Heart left ventricle (tissue), 16 donors: Measurements from ENCODE around the gene CDK19. TPM values are rescaled to one million over a fixed set of nuclear protein-coding genes. Genes with fewer than 3 reads are reported as not detected.

ENCODE experiments used
- ATAC-seq, 4 donors: fragments of 200-7000 bp; cut with Tn5 transposase; one replicate each; pipeline ENCODE4 v1.9.1; 2020 to 2022; ENCODE audit warnings: moderate library complexity in 4 of 4, mild to moderate bottlenecking in 3 of 4, moderate number of reproducible peaks in 1 of 4
- DNase-seq, 5 donors: peaks; one replicate each; pipeline ENCODE4 v3.0.0-alpha.2; 2020
- H3K27ac ChIP-seq, 12 donors: fragments of 200-600 bp; sonication (generic) in 4 of 12; one replicate each; pipeline versions ENCODE4 v1.5.0 to v1.8.0; 2016 to 2022; ENCODE audit warnings: mild to moderate bottlenecking in 2 of 12
- H3K27me3 ChIP-seq, 9 donors: fragments of 200-600 bp; sonication (generic) in 2 of 9; one replicate each; pipeline versions ENCODE4 v1.5.1 to v1.8.0; 2016 to 2022; ENCODE audit warnings: mild to moderate bottlenecking in 3 of 9
- H3K36me3 ChIP-seq, 9 donors: fragments of 200-600 bp; sonication (generic) in 2 of 9; one replicate each; pipeline versions ENCODE4 v1.5.0 to v1.8.0; 2018 to 2022; ENCODE audit warnings: mild to moderate bottlenecking in 2 of 9
- H3K4me1 ChIP-seq, 12 donors: fragments of 200-600 bp; sonication (generic) in 4 of 12; one replicate each; pipeline versions ENCODE4 v1.5.0 to v1.8.0; 2016 to 2022; ENCODE audit warnings: mild to moderate bottlenecking in 3 of 12
- H3K4me3 ChIP-seq, 12 donors: fragments of 200-600 bp; sonication (generic) in 4 of 12; one replicate each; pipeline versions ENCODE4 v1.5.0 to v1.8.0; 2017 to 2022; ENCODE audit warnings: mild to moderate bottlenecking in 9 of 12, moderate library complexity in 4 of 12
- H3K9me3 ChIP-seq, 12 donors: fragments of 200-600 bp; sonication (generic) in 4 of 12; one replicate each; pipeline versions ENCODE4 v1.5.0 to v1.8.0; 2016 to 2022; ENCODE audit warnings: mild to moderate bottlenecking in 1 of 12
- CTCF ChIP-seq, 12 donors: fragments of 200-600 bp; sonication (generic) in 4 of 12; IDR thresholded peaks; one replicate each; pipeline versions ENCODE4 v1.5.0 to v1.8.0; 2018 to 2022; ENCODE audit warnings: antibody characterized with exemption in 12 of 12, mild to moderate bottlenecking in 5 of 12
- POLR2A ChIP-seq, 2 donors: fragments of 450-650 bp; IDR thresholded peaks; one replicate each; pipeline ENCODE4 v1.6.1; 2017; ENCODE audit warnings: antibody characterized with exemption in 2 of 2, mild to moderate bottlenecking in 2 of 2, moderate library complexity in 2 of 2
- WGBS, 4 donors: extraction: QIAGEN DNeasy Blood & Tissue Kit in 2 of 4; methylation state at CpG; one replicate each; pipeline versions ENCODE4 v1.1.5 to v1.1.7; 2013 to 2018; 5-methylcytosine and 5-hydroxymethylcytosine counted together
- intact Hi-C, 10 donors: fragments of 100-400 bp; cut with DNase I; formaldehyde crosslinking; loops; one replicate each; pipeline versions ENCODE4 v1.11.1 to v1.14.2; 2022
- polyA plus RNA-seq, 2 donors: library from polyadenylated mRNA; stranded (reverse); fragments of 200-250 nt; gene quantifications; one replicate each; pipeline ENCODE4 v1.2.3, GENCODE V29; 2013
- total RNA-seq, 9 donors: library from RNA; depleted of rRNA in 2 of 9; stranded (reverse); fragments of >200 nt in 2 of 9; fragmentation: NEBNext Ultra II Directional in 3 of 9; extraction: Animal tissue kit (Norgen Biotek cat#: 25700) in 3 of 9; gene quantifications; one replicate each; pipeline versions ENCODE4 v1.1.0 to v1.2.4, GENCODE V29; 2016 to 2023
- donor health status: ischemic (EF 13 %, LVEDD 7.1; RV severe dilation, severe dysfunction).
- donor health status: healthy with polysubstance abuse.
- donor health status: DM: no; HTN: yes; CAD: no.
- donor health status: DM: no; HTN: no; CAD: no.
- donor health status: ischemic (EF 25% LVEDD 6.9; RV normal size, moderate dysfunction).
- donor health status: ischemic (EF 25% LVEDD 5.7; RV mildly dilated, moderate dysfunction).
- donor health status: healthy.
- donor health status: DM: yes; HTN: yes; CAD: no.
- donor health status: ischemic (EF 35%, LVEDD 5.7; RV mildly dilated, moderate dysfunction).
- donor health status: nonischemic (EF 11% LVEDD 7.7; RV severe dilation, severe dysfunction).
- donor health status: DM: yes; HTN: yes; CAD: no.
- donor health status: PGD.
- donor health status: ischemic (EF 29% LVEDD 5.4; RV normal size, mild dysfunction).
- donor health status: nonischemic (EF 23%, LVEDD 6.1; RV moderate dilation, normal function).

The CDK19 gene
- total and polyA plus RNA-seq, 11 donors: 3.8 to 16.3 (median 8.3) TPM

GRCh38 chr6:110693296-110693695, 122.0 kb downstream of the CDK19 start:
- WGBS, 4 donors: 93 to 97% (median 96%) methylated on average over 3 of the region's 3 CpGs

GRCh38 chr6:110690916-110691315, 124.4 kb downstream of the CDK19 start:
- no peak overlapping the region for H3K27ac ChIP-seq

More at GRCh38 chr6:110693296-110693695, 122.0 kb downstream of the CDK19 start:
- Histone ChIP-seq H3K27me3 (no peaks in the 10 kb centered on the region), H3K9me3 (peaks cover 0 to 11% (median 0%) of the 10 kb centered on the region in 12 donors), H3K27ac (no peak overlapping the region), H3K4me3 (no peak overlapping the region), H3K4me1 (peaks cover 0 to 13% (median 0%) of the 10 kb centered on the region in 12 donors), H3K36me3 (no peaks in the 10 kb centered on the region)
- TF ChIP-seq POLR2A (IDR thresholded peaks at IDR 0.05) (no peak), CTCF (IDR thresholded peaks at IDR 0.05) (no peak)
- intact Hi-C loops: no loop called here
- ATAC-seq: no peak
- no peak for DNase-seq

GRCh38 chr6:110690106-110690654, 125.1 kb downstream of the CDK19 start:
- intact Hi-C loops: no loop called here
- TF ChIP-seq POLR2A (IDR thresholded peaks at IDR 0.05) (no peak), CTCF (IDR thresholded peaks at IDR 0.05) (no peak)
- H3K27ac ChIP-seq: no peak overlapping the region
- DNase-seq: no peak
- WGBS, 4 donors: 82 to 92% (median 85%) methylated on average over 2 to 3 of the region's 3 CpGs
- peaks cover 0 to 6% (median 0%) of the 10 kb centered on the region in 12 donors for H3K9me3 ChIP-seq
- H3K36me3 ChIP-seq: no peaks in the 10 kb centered on the region
- H3K4me1 ChIP-seq: peaks cover 0 to 30% (median 0%) of the 10 kb centered on the region in 12 donors
- ATAC-seq: no peak
- H3K4me3 ChIP-seq: no peak overlapping the region
- no peaks in the 10 kb centered on the region for H3K27me3 ChIP-seq

More at GRCh38 chr6:110690916-110691315, 124.4 kb downstream of the CDK19 start:
- no peak overlapping the region for H3K4me3 ChIP-seq
- H3K36me3 ChIP-seq: no peaks in the 10 kb centered on the region
- peaks cover 0 to 6% (median 0%) of the 10 kb centered on the region in 12 donors for H3K9me3 ChIP-seq
- DNase-seq (no peak), ATAC-seq (no peak)
- intact Hi-C loops: no loop called here
- no peak for TF ChIP-seq CTCF (IDR thresholded peaks at IDR 0.05)
- TF ChIP-seq POLR2A (IDR thresholded peaks at IDR 0.05): no peak
- H3K4me1 ChIP-seq: peaks cover 0 to 30% (median 0%) of the 10 kb centered on the region in 12 donors
- no peaks in the 10 kb centered on the region for H3K27me3 ChIP-seq
- WGBS, 4 donors: 85 to 97% (median 96%) methylated on average over 5 of the region's 5 CpGs

GRCh38 chr6:110689275-110689935, 125.9 kb downstream of the CDK19 start:
- WGBS, 4 donors: 74 to 82% (median 76%) methylated on average over 3 to 6 of the region's 6 CpGs
- H3K4me1 ChIP-seq: peaks cover 0 to 30% (median 0%) of the 10 kb centered on the region in 12 donors
- intact Hi-C loops: loop anchor here in 4 of 10 donors (5.0 to 10.0 kb wide), 2 partner anchors 125 to 188 kb away; partner anchors contain the start of gene CDK19 (in 3 of the 4)
- TF ChIP-seq POLR2A (IDR thresholded peaks at IDR 0.05) (no peak), CTCF (IDR thresholded peaks at IDR 0.05) (no peak)
- no peaks in the 10 kb centered on the region for H3K36me3 ChIP-seq
- no peak for ATAC-seq
- H3K4me3 ChIP-seq: no peak overlapping the region
- no peak for DNase-seq
- H3K9me3 ChIP-seq: peaks cover 0 to 6% (median 0%) of the 10 kb centered on the region in 12 donors
- H3K27ac ChIP-seq: no peak overlapping the region
- H3K27me3 ChIP-seq: no peaks in the 10 kb centered on the region
